Thymus (tissue), 11 donors: Measurements from ENCODE around the gene TMEM125. TPM values are rescaled to one million over a fixed set of nuclear protein-coding genes. Genes with fewer than 3 reads are reported as not detected.

Experiments used
- DNase-seq, 9 donors: peaks; one replicate each; pipeline ENCODE4 v3.0.0-alpha.2; 2013; ENCODE audit warnings: low spot score in 9 of 9, low read depth in 6 of 9, missing footprints in 1 of 9
- H3K27ac ChIP-seq, 2 donors: one replicate each; pipeline ENCODE4 v1.5.1; 2013; ENCODE audit warnings: control low read depth in 1 of 2, low read depth in 1 of 2, low read length in 1 of 2, mild to moderate bottlenecking in 1 of 2, moderate library complexity in 1 of 2
- H3K27me3 ChIP-seq, 2 donors: one replicate each; pipeline ENCODE4 v1.5.1; 2013; ENCODE audit warnings: low read length in 1 of 2; ENCODE audit not compliant: control insufficient read depth in 2 of 2, insufficient read depth in 1 of 2
- H3K36me3 ChIP-seq, 2 donors: one replicate each; pipeline ENCODE4 v1.5.1; 2013; ENCODE audit warnings: low read length in 1 of 2, mild to moderate bottlenecking in 1 of 2, moderate library complexity in 1 of 2; ENCODE audit not compliant: control insufficient read depth in 2 of 2, insufficient read depth in 2 of 2
- H3K4me1 ChIP-seq, 2 donors: one replicate each; pipeline ENCODE4 v1.5.1; 2013; ENCODE audit warnings: low read length in 2 of 2; ENCODE audit not compliant: control insufficient read depth in 2 of 2, insufficient read depth in 2 of 2
- H3K4me3 ChIP-seq, 2 donors: one replicate each; pipeline ENCODE4 v1.5.1; 2013; ENCODE audit warnings: low read length in 2 of 2, control low read depth in 1 of 2, mild to moderate bottlenecking in 1 of 2
- H3K9me3 ChIP-seq, 2 donors: one replicate each; pipeline ENCODE4 v1.5.1; 2013; ENCODE audit warnings: low read length in 1 of 2, mild to moderate bottlenecking in 1 of 2; ENCODE audit not compliant: control insufficient read depth in 2 of 2, insufficient read depth in 1 of 2
- WGBS: extraction: QIAGEN DNeasy Blood & Tissue Kit; methylation state at CpG from one replicate; pipeline ENCODE4 v1.1.7; 2013; 5-methylcytosine and 5-hydroxymethylcytosine counted together
- polyA plus RNA-seq: library from polyadenylated mRNA; stranded (reverse); fragments of 200-250 nt; gene quantifications from one replicate; pipeline ENCODE4 v1.2.3, GENCODE V29; 2013
- total RNA-seq: library from RNA; stranded (reverse); fragments of 120-200 nt; gene quantifications from one replicate; pipeline ENCODE4 v1.2.4, GENCODE V29; 2013
- donor health status: healthy.

TMEM125 gene
- total and polyA plus RNA-seq, 2 donors: 0.42 to 2.4 TPM

- Histone ChIP-seq H3K27ac (no peak overlapping the region), H3K4me3 (no peak overlapping the region), H3K36me3 (no peaks in the 10 kb centered on the region), H3K9me3 (no peaks in the 10 kb centered on the region), H3K27me3 (no peaks in the 10 kb centered on the region), H3K4me1 (peaks cover 0 to 26% of the 10 kb centered on the region in 2 donors)
- WGBS: 97% methylated on average over 11 of the region's 11 CpGs
- DNase-seq: no peak
Observed at GRCh38 chr1:43286115-43286514, 16.3 kb downstream of the TMEM125 start.

- H3K9me3 ChIP-seq: no peaks in the 10 kb centered on the region
- 98% methylated on average over 5 of the region's 5 CpGs for whole genome bisulfite sequencing
- H3K27ac ChIP-seq: no peak overlapping the region
- no peaks in the 10 kb centered on the region for H3K36me3 ChIP-seq
- H3K4me3 ChIP-seq: no peak overlapping the region
- H3K4me1 ChIP-seq: peaks cover 0 to 26% of the 10 kb centered on the region in 2 donors
- no peak for DNase-seq
- no peaks in the 10 kb centered on the region for H3K27me3 ChIP-seq
Observed at GRCh38 chr1:43286533-43286932, 16.8 kb downstream of the TMEM125 start.

GRCh38 chr1:43288058-43288784 is 18.4 kb downstream of the TMEM125 start:
- DNase-seq: no peak
- H3K36me3 ChIP-seq: no peaks in the 10 kb centered on the region
- H3K4me1 ChIP-seq: peaks cover 0 to 26% of the 10 kb centered on the region in 2 donors
- H3K9me3 ChIP-seq: no peaks in the 10 kb centered on the region
- H3K27me3 ChIP-seq: no peaks in the 10 kb centered on the region
- WGBS: 97% methylated on average over 9 of the region's 9 CpGs
- H3K4me3 ChIP-seq: no peak overlapping the region
- H3K27ac ChIP-seq: no peak overlapping the region

GRCh38 chr1:43288785-43289706 is 19.3 kb downstream of the TMEM125 start:
- 96% methylated on average over 12 of the region's 12 CpGs for WGBS
- H3K27me3 ChIP-seq: no peaks in the 10 kb centered on the region
- DNase-seq: no peak
- no peak overlapping the region for H3K27ac ChIP-seq
- no peaks in the 10 kb centered on the region for H3K9me3 ChIP-seq
- peaks cover 0 to 22% of the 10 kb centered on the region in 2 donors for H3K4me1 ChIP-seq
- no peaks in the 10 kb centered on the region for H3K36me3 ChIP-seq
- no peak overlapping the region for H3K4me3 ChIP-seq

GRCh38 chr1:43292216-43292615 is 22.4 kb downstream of the TMEM125 start:
- Histone ChIP-seq H3K27ac (no peak overlapping the region), H3K4me3 (no peak overlapping the region), H3K9me3 (no peaks in the 10 kb centered on the region), H3K36me3 (no peaks in the 10 kb centered on the region), H3K27me3 (no peaks in the 10 kb centered on the region), H3K4me1 (peaks cover 0 to 12% of the 10 kb centered on the region in 2 donors)
- no peak for DNase-seq
- WGBS: 89% methylated on average over 7 of the region's 7 CpGs

GRCh38 chr1:43292679-43293078 is 22.9 kb downstream of the TMEM125 start:
- Histone ChIP-seq H3K4me1 (peaks cover 0 to 12% of the 10 kb centered on the region in 2 donors), H3K4me3 (no peak overlapping the region), H3K27ac (no peak overlapping the region), H3K27me3 (no peaks in the 10 kb centered on the region), H3K9me3 (no peaks in the 10 kb centered on the region), H3K36me3 (no peaks in the 10 kb centered on the region)
- 86% methylated on average over 5 of the region's 5 CpGs for WGBS
- no peak for DNase-seq

- Histone ChIP-seq H3K27me3 (no peaks in the 10 kb centered on the region), H3K27ac (no peak overlapping the region), H3K36me3 (no peaks in the 10 kb centered on the region), H3K9me3 (no peaks in the 10 kb centered on the region), H3K4me1 (peaks cover 0 to 12% of the 10 kb centered on the region in 2 donors), H3K4me3 (no peak overlapping the region)
- 94% methylated on average over 2 of the region's 2 CpGs for WGBS
- no peak for DNase-seq
Observed at GRCh38 chr1:43293176-43293575, 23.4 kb downstream of the TMEM125 start.

- Histone ChIP-seq H3K9me3 (no peaks in the 10 kb centered on the region), H3K4me3 (no peak overlapping the region), H3K4me1 (peaks cover 0 to 12% of the 10 kb centered on the region in 2 donors), H3K36me3 (no peaks in the 10 kb centered on the region), H3K27me3 (no peaks in the 10 kb centered on the region), H3K27ac (no peak overlapping the region)
- WGBS: 96% methylated on average over 7 of the region's 7 CpGs
- no peak for DNase-seq
Observed at GRCh38 chr1:43293896-43294760, 24.3 kb downstream of the TMEM125 start.
